SK-N-SH treated with all-trans-retinoic acid at 6 μM for 48 hours (cell line): ENCODE data around the gene PAPPA.

ENCODE experiments used
- ATAC-seq: fragments of 200-7000 bp; cut with Tn5 transposase; 3 replicates; pipeline ENCODE4 v1.9.1; 2020; ENCODE audit warnings: mild to moderate bottlenecking, moderate library complexity
- ARNTL ChIP-seq: fragments of 450-650 bp; formaldehyde crosslinking; IDR thresholded peaks from 2 replicates; pipeline ENCODE4 v1.5.0; 2020; ENCODE audit warnings: low read depth, mild to moderate bottlenecking, moderate library complexity, borderline replicate concordance
- PPARA ChIP-seq: fragments of 250-450 bp; sonication (Bioruptor Pico); IDR thresholded peaks from 2 replicates; pipeline ENCODE4 v1.5.0; 2020; ENCODE audit warnings: mild to moderate bottlenecking, borderline replicate concordance
- RARB ChIP-seq: fragments of 250-450 bp; sonication (Bioruptor Pico); IDR thresholded peaks from 2 replicates; pipeline ENCODE4 v1.8.0; 2021; ENCODE audit warnings: mild to moderate bottlenecking, moderate library complexity
- SNAI2 ChIP-seq: fragments of 250-450 bp; sonication (Bioruptor Pico); IDR thresholded peaks from 2 replicates; pipeline ENCODE4 v1.5.0; 2020; ENCODE audit warnings: mild to moderate bottlenecking, moderate library complexity
- TCF4 ChIP-seq: fragments of 250-450 bp; sonication (Bioruptor Pico); IDR thresholded peaks from 2 replicates; pipeline ENCODE4 v1.8.0; 2021; ENCODE audit warnings: mild to moderate bottlenecking, moderate library complexity, borderline replicate concordance
- TOX ChIP-seq: fragments of 250-450 bp; sonication (Bioruptor Pico); IDR thresholded peaks from 2 replicates; pipeline ENCODE4 v1.8.0; 2021; ENCODE audit warnings: mild to moderate bottlenecking, moderate library complexity, borderline replicate concordance
- ZC3H10 ChIP-seq: fragments of 250-450 bp; sonication (Bioruptor Pico); IDR thresholded peaks from 2 replicates; pipeline ENCODE4 v1.5.1; 2021; ENCODE audit warnings: mild to moderate bottlenecking, moderate library complexity
- ZFP3 ChIP-seq: fragments of 250-450 bp; sonication (Bioruptor Pico); IDR thresholded peaks from 2 replicates; pipeline ENCODE4 v1.5.0; 2020; ENCODE audit warnings: mild to moderate bottlenecking, moderate library complexity
- ZFP30 ChIP-seq: fragments of 450-650 bp; formaldehyde crosslinking; IDR thresholded peaks from 2 replicates; pipeline ENCODE4 v1.5.0; 2022; ENCODE audit warnings: mild to moderate bottlenecking, moderate library complexity
- ZNF70 ChIP-seq: fragments of 450-650 bp; formaldehyde crosslinking; IDR thresholded peaks from 2 replicates; pipeline ENCODE4 v1.5.0; 2020; ENCODE audit warnings: mild to moderate bottlenecking, moderate library complexity
- ZNF8 ChIP-seq: fragments of 450-650 bp; formaldehyde crosslinking; IDR thresholded peaks from 2 replicates; pipeline ENCODE4 v1.5.0; 2020; ENCODE audit warnings: mild to moderate bottlenecking, moderate library complexity
- TF ChIP-seq, protein P1 (sequence below): fragments of 250-450 bp; sonication (Bioruptor Pico); IDR thresholded peaks from 2 replicates; pipeline ENCODE4 v1.8.0; 2020; ENCODE audit warnings: mild to moderate bottlenecking, moderate library complexity, borderline replicate concordance
- TF ChIP-seq, protein P2 (sequence below): fragments of 250-450 bp; sonication (Bioruptor Pico); IDR thresholded peaks from 2 replicates; pipeline ENCODE4 v1.5.0; 2020; ENCODE audit warnings: mild to moderate bottlenecking, moderate library complexity
- TF ChIP-seq, protein P3 (sequence below): fragments of 250-450 bp; sonication (Bioruptor Pico); IDR thresholded peaks from 2 replicates; pipeline ENCODE4 v1.8.0; 2021; ENCODE audit warnings: low read depth, mild to moderate bottlenecking, moderate library complexity, borderline replicate concordance
- TF ChIP-seq, protein P4 (sequence below): fragments of 250-450 bp; sonication (Bioruptor Pico); IDR thresholded peaks from 2 replicates; pipeline ENCODE4 v1.5.1; 2021; ENCODE audit warnings: mild to moderate bottlenecking, moderate library complexity

Gene PAPPA

DNA sequence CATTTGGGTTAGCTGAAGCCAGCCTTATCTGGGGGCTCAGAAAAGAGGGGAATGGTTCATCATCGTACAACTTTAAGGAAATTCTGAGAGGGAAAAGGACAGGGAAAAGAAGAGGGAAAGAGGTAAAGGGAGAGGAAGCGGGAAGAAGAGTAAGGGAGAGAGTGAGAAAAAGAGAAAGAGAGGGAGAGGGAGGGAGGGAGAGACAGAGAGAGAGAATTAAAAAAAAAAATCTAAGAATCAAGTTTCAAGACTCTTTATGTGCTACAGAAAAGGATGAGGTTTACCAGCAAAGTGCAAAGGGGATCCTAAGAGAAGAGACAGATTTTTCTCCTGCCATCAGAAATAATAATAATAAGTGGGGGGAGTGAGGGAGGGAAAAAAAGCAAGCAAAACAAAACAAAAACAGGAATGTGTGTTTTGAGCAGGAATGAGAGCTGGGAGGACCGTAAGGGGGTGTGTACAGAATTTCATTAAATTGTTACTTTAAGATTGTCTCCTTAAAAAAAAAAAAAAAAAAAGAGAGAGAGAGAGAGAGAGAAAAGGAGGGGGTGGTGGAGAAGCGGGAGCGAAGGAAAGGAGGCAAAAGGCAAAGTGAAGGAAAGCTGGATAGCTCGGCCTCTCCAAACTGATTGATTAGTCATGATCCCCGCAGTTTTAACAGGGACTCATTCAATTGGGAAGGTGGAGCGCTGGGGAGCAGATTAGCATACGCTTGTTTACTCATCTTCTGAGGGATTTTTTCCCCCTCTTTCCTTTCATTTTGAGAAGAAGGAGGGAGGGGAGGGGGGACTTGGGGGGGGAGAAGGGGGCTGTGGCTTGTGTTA lies 438 bp upstream of the PAPPA start:
- TF ChIP-seq ZC3H10 (no peak), TOX (CRISPR knock-in tag) (no peak), RARB (CRISPR knock-in tag) (no peak), ZFP30 (CRISPR knock-in tag) (no peak), ZNF70 (no peak), TCF4 (CRISPR knock-in tag) (no peak), SNAI2 (CRISPR knock-in tag) (no peak), ZNF8 (CRISPR knock-in tag) (no peak), PPARA (CRISPR knock-in tag) (no peak), ARNTL (CRISPR knock-in tag) (no peak)
- TF ChIP-seq, protein P1, sequence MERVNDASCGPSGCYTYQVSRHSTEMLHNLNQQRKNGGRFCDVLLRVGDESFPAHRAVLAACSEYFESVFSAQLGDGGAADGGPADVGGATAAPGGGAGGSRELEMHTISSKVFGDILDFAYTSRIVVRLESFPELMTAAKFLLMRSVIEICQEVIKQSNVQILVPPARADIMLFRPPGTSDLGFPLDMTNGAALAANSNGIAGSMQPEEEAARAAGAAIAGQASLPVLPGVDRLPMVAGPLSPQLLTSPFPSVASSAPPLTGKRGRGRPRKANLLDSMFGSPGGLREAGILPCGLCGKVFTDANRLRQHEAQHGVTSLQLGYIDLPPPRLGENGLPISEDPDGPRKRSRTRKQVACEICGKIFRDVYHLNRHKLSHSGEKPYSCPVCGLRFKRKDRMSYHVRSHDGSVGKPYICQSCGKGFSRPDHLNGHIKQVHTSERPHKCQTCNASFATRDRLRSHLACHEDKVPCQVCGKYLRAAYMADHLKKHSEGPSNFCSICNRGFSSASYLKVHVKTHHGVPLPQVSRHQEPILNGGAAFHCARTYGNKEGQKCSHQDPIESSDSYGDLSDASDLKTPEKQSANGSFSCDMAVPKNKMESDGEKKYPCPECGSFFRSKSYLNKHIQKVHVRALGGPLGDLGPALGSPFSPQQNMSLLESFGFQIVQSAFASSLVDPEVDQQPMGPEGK (CRISPR knock-in tag): no peak
- TF ChIP-seq, protein P2, sequence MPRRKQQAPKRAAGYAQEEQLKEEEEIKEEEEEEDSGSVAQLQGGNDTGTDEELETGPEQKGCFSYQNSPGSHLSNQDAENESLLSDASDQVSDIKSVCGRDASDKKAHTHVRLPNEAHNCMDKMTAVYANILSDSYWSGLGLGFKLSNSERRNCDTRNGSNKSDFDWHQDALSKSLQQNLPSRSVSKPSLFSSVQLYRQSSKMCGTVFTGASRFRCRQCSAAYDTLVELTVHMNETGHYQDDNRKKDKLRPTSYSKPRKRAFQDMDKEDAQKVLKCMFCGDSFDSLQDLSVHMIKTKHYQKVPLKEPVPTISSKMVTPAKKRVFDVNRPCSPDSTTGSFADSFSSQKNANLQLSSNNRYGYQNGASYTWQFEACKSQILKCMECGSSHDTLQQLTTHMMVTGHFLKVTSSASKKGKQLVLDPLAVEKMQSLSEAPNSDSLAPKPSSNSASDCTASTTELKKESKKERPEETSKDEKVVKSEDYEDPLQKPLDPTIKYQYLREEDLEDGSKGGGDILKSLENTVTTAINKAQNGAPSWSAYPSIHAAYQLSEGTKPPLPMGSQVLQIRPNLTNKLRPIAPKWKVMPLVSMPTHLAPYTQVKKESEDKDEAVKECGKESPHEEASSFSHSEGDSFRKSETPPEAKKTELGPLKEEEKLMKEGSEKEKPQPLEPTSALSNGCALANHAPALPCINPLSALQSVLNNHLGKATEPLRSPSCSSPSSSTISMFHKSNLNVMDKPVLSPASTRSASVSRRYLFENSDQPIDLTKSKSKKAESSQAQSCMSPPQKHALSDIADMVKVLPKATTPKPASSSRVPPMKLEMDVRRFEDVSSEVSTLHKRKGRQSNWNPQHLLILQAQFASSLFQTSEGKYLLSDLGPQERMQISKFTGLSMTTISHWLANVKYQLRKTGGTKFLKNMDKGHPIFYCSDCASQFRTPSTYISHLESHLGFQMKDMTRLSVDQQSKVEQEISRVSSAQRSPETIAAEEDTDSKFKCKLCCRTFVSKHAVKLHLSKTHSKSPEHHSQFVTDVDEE (CRISPR knock-in tag): no peak
- ATAC-seq: peak; percentile 8; the same call in 2 of the 3 replicates

DNA sequence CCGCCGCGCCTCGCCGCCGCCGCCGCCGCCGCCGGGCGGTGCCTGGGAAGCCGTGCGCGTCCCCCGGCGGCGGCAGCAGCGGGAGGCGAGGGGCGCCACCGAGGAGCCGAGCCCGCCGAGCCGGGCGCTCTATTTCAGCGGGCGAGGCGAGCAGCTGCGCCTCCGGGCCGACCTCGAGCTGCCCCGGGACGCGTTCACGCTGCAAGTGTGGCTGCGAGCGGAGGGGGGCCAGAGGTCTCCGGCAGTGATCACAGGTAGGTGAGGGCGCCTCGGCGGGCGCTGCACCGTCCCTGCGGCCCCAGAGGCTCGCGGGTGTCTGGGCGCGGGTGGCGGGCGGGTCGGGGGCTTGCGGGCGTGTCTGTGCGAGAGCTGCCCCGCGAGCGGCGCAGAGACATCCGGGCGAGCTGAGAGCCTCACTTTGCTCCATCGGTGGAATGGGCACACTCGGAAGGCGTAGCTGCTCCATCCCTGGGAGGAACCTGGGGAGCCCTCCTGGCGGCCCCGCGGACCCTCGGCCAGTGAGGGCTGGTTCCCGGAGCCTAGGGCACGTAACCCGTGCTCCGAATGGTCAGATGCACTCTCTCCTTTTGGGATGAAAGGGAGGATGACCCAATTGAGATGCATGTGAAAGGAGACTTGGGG lies 864 bp downstream of the PAPPA start:
- ATAC-seq: peak; percentile 4
- TF ChIP-seq, protein P3, sequence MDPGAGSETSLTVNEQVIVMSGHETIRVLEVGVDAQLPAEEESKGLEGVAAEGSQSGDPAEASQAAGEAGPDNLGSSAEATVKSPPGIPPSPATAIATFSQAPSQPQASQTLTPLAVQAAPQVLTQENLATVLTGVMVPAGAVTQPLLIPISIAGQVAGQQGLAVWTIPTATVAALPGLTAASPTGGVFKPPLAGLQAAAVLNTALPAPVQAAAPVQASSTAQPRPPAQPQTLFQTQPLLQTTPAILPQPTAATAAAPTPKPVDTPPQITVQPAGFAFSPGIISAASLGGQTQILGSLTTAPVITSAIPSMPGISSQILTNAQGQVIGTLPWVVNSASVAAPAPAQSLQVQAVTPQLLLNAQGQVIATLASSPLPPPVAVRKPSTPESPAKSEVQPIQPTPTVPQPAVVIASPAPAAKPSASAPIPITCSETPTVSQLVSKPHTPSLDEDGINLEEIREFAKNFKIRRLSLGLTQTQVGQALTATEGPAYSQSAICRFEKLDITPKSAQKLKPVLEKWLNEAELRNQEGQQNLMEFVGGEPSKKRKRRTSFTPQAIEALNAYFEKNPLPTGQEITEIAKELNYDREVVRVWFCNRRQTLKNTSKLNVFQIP (CRISPR knock-in tag): no peak
- TF ChIP-seq ZFP3: 0 out of 2 replicates have a peak, but pooled peaks have one; percentile 31
- TF ChIP-seq, protein P1 (CRISPR knock-in tag): no peak

DNA sequence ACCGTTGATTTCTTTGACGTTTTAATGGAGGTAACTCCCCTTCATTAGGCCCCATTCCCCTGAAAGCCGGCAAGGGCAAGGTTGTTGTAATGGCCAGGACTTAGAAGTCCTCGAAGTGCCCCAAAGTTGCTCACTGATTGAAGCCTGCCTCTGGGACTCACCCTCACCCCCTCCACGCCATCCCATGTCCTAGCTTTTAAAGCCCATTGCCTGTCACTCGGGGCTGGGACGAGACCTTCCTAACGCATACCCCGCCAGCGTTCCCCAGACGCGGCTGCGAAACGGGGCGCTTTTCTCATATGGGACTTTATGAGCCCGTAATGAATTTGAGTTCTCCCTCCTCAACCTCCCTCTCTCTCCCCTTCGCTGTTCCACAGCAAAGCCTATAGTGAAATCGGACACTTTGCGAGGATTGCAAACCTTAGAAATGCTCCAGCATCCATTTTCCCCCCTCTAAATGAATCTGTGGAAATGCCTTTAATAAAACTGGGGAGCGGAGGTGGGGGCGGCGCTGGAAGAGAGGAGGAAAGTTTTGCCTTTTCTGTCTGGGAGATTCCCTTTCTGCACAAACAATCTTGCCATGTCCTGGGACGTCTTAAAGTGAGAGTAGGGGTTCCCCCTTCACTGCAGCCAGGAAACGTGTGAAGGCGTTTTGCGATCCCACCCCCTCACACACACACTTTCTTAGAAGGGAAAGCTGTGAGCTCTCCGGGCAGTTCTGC lies 1.5 kb downstream of the PAPPA start:
- TF ChIP-seq, protein P4, sequence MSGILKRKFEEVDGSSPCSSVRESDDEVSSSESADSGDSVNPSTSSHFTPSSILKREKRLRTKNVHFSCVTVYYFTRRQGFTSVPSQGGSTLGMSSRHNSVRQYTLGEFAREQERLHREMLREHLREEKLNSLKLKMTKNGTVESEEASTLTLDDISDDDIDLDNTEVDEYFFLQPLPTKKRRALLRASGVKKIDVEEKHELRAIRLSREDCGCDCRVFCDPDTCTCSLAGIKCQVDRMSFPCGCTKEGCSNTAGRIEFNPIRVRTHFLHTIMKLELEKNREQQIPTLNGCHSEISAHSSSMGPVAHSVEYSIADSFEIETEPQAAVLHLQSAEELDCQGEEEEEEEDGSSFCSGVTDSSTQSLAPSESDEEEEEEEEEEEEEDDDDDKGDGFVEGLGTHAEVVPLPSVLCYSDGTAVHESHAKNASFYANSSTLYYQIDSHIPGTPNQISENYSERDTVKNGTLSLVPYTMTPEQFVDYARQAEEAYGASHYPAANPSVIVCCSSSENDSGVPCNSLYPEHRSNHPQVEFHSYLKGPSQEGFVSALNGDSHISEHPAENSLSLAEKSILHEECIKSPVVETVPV (CRISPR knock-in tag): no peak
- TF ChIP-seq, protein P1 (CRISPR knock-in tag): no peak
- peak; percentile 23 for ATAC-seq
